Stimulated activated CD4-positive, alpha-beta T cell treated with anti-CD3 and anti-CD28 coated beads, Interleukin-1b, Interleukin-23, amount 100 ng/mL, for 48 hours (primary cell): ENCODE measurements around the gene CST7.

Source experiments
- DNase-seq: peaks from one replicate; pipeline ENCODE4 v3.0.0-alpha.2; 2020

Gene CST7

GRCh38 chr20:25006431-25007167, 57.5 kb downstream of the CST7 start:
- no peak for DNase-seq

GRCh38 chr20:25007491-25008305, 58.6 kb downstream of the CST7 start:
- DNase-seq: no peak

- DNase-seq: no peak
Measured at GRCh38 chr20:25008388-25009217, 59.5 kb downstream of the CST7 start.
